Measurements from ENCODE around the gene DEPDC4.
"Not testable (repeated sequence)": the region's sequence is repeated elsewhere in the genome, so short reads cannot be mapped to it uniquely, and the experiment has no call there.

Gene DEPDC4

GRCh38 chr12:100258127-100258526 is 8.8 kb downstream of the DEPDC4 start:
- no peak for DNase-seq

GRCh38 chr12:100254876-100255275 is 12.0 kb downstream of the DEPDC4 start:
- no peak for DNase-seq

GRCh38 chr12:100253437-100253836 is 13.4 kb downstream of the DEPDC4 start:
- no peak for DNase-seq

GRCh38 chr12:100251917-100252316 is 15.0 kb downstream of the DEPDC4 start:
- DNase-seq: no peak

- no peak for DNase-seq
Measured at GRCh38 chr12:100249941-100250340, 16.9 kb downstream of the DEPDC4 start.

GRCh38 chr12:100248886-100249285 is 18.0 kb downstream of the DEPDC4 start:
- no peak for DNase-seq

GRCh38 chr12:100247765-100248164 is 19.1 kb downstream of the DEPDC4 start:
- no peak for DNase-seq

GRCh38 chr12:100243137-100243536 is 23.7 kb downstream of the DEPDC4 start:
- no peak for DNase-seq

- DNase-seq: no peak
Measured at GRCh38 chr12:100239589-100239988, 27.3 kb downstream of the DEPDC4 start.

GRCh38 chr12:100238801-100239200 is 28.1 kb downstream of the DEPDC4 start:
- DNase-seq: no peak

GRCh38 chr12:100234591-100235304 is 32.1 kb downstream of the DEPDC4 start:
- DNase-seq: no peak

- DNase-seq: no peak
Measured at GRCh38 chr12:100234166-100234565, 32.7 kb downstream of the DEPDC4 start.

GRCh38 chr12:100231873-100232272 is 35.0 kb downstream of the DEPDC4 start:
- not testable (repeated sequence) for DNase-seq

- DNase-seq: no peak
Measured at GRCh38 chr12:100229876-100230275, 37.0 kb downstream of the DEPDC4 start.

- no peak for DNase-seq
Measured at GRCh38 chr12:100229036-100229635, 37.7 kb downstream of the DEPDC4 start.

GRCh38 chr12:100225491-100225890 is 41.4 kb downstream of the DEPDC4 start:
- no peak for DNase-seq

GRCh38 chr12:100222173-100222572 is 44.7 kb downstream of the DEPDC4 start:
- DNase-seq: not testable (repeated sequence)

GRCh38 chr12:100221523-100221922 is 45.4 kb downstream of the DEPDC4 start:
- DNase-seq: no peak

- no peak for DNase-seq
Measured at GRCh38 chr12:100219328-100220109, 47.4 kb downstream of the DEPDC4 start.

- no peak for DNase-seq
Measured at GRCh38 chr12:100216337-100216736, 50.5 kb downstream of the DEPDC4 start.

- no peak for DNase-seq
Measured at GRCh38 chr12:100215209-100215608, 51.7 kb downstream of the DEPDC4 start.

GRCh38 chr12:100214518-100214917 is 52.4 kb downstream of the DEPDC4 start:
- DNase-seq: no peak

GRCh38 chr12:100213016-100213891 is 53.6 kb downstream of the DEPDC4 start:
- DNase-seq: no peak

All from NK-92 treated with Interleukin-12 subunit alpha and Interleukin-12 subunit beta, amount 100 ng/mL, for 24 hours (cell line).